ENCODE results near the gene GPR15LG.
"Not testable (repeated sequence)": the region's sequence is repeated elsewhere in the genome, so short reads cannot be mapped to it uniquely, and the experiment has no call there.

The GPR15LG gene

DNA sequence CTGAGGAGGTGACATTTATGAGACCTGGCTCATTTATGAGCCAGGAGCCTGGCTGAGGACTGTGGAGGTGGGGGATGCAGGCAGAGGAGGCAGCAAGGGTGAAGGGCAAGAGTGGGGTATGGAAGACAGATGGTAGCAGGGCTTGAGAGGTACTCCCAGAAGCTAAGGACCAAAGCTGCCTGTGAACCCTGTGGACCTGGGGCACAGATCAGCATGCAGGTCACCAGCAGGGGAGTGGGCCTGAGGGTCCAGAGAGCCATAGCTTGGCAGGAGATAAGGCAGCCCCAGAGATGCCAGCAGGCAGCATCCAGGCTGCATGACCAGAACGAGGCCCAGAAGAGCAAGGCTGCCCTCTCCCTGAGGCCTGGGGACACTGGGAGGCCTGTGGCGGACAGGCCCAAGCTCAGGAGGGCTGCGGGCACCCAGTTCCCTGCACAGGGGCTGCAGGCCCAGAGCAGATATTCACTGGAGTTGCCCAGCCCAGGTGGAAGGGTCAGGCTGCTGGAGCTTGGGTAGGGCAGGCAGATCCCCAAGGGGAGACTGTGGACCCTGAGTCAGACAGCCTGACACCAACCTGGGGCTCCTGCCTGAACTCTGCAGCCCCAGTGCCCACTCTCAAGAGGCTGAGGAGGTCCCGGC lies 3.4 kb downstream of the GPR15LG start:
- 89% methylated on average over 4 of the region's 4 CpGs for WGBS, 2 experiments
- no peaks in the 10 kb centered on the region for H3K27me3 ChIP-seq (ENCODE audit: control insufficient read depth, insufficient read depth, low read length, poor library complexity, severe bottlenecking)
- H3K36me3 ChIP-seq (ENCODE audit: control insufficient read depth, insufficient read depth, low read length), result no peaks in the 10 kb centered on the region
- no peaks in the 10 kb centered on the region for H3K4me1 ChIP-seq (ENCODE audit: control insufficient read depth, insufficient read depth, low read length)
- no peaks in the 10 kb centered on the region for H3K9me3 ChIP-seq (ENCODE audit: control insufficient read depth, low read length)
- H3K27ac ChIP-seq (ENCODE audit: insufficient read depth, low read depth, low read length, poor library complexity, severe bottlenecking), result no peak overlapping the region
- no peak overlapping the region for H3K4me3 ChIP-seq (ENCODE audit: insufficient read depth, low read depth, low read length)

DNA sequence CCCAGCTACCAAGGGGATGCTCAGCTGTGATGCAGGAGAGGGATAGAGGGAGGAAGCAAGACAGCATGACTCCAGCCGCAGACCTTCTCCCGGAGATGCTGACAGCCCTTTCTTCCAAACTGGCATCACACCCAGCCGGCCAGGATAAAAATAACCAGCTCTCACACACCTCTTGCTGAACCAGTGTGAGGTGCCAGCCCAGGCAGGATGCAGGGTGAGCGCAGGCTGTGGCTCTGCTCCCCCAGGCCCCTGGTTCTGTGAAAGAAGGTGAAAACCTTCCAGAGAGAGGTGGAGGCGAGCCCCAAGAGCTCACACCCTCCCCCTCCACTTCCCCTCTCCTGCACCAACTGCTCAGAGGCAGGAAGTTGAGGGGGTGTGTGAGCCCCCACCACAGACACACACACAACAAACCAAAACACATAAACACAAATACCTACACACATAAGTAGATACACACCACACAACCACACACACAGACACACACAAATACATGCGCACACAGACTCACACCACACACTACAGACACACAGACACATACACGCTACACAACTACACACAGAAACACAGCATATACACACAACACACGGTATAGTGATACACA lies 4.0 kb downstream of the GPR15LG start:
- Histone ChIP-seq H3K4me3 (ENCODE audit: insufficient read depth, low read depth, low read length) (no peak overlapping the region), H3K27me3 (ENCODE audit: control insufficient read depth, insufficient read depth, low read length, poor library complexity, severe bottlenecking) (no peaks in the 10 kb centered on the region), H3K9me3 (ENCODE audit: control insufficient read depth, low read length) (no peaks in the 10 kb centered on the region), H3K36me3 (ENCODE audit: control insufficient read depth, insufficient read depth, low read length) (no peaks in the 10 kb centered on the region), H3K27ac (ENCODE audit: insufficient read depth, low read depth, low read length, poor library complexity, severe bottlenecking) (no peak overlapping the region), H3K4me1 (ENCODE audit: control insufficient read depth, insufficient read depth, low read length) (no peaks in the 10 kb centered on the region)
- WGBS, 2 experiments, result 86 to 91% methylated on average over 8 of the region's 8 CpGs

DNA sequence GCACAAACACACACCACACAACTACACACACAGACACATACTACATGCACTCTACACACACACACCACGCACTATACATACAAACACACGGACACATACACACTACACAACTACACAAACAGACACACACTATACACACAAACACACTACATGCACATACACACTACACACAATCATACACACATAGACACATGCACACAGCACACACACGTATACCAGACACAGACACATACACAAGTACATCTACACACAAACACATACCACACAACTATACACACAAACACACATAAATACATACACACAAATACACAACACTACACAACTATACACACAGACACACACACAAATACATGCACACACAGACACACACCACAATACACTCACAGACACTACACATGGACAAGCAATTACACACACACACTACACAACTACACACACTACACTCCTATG lies 4.6 kb downstream of the GPR15LG start:
- 83 to 91% methylated on average over 3 of the region's 3 CpGs for WGBS, 2 experiments
- H3K27ac ChIP-seq (ENCODE audit: insufficient read depth, low read depth, low read length, poor library complexity, severe bottlenecking), result no peak overlapping the region
- no peaks in the 10 kb centered on the region for H3K9me3 ChIP-seq (ENCODE audit: control insufficient read depth, low read length)
- no peak overlapping the region for H3K4me3 ChIP-seq (ENCODE audit: insufficient read depth, low read depth, low read length)
- no peaks in the 10 kb centered on the region for H3K27me3 ChIP-seq (ENCODE audit: control insufficient read depth, insufficient read depth, low read length, poor library complexity, severe bottlenecking)
- H3K4me1 ChIP-seq (ENCODE audit: control insufficient read depth, insufficient read depth, low read length), result no peaks in the 10 kb centered on the region
- no peaks in the 10 kb centered on the region for H3K36me3 ChIP-seq (ENCODE audit: control insufficient read depth, insufficient read depth, low read length)

DNA sequence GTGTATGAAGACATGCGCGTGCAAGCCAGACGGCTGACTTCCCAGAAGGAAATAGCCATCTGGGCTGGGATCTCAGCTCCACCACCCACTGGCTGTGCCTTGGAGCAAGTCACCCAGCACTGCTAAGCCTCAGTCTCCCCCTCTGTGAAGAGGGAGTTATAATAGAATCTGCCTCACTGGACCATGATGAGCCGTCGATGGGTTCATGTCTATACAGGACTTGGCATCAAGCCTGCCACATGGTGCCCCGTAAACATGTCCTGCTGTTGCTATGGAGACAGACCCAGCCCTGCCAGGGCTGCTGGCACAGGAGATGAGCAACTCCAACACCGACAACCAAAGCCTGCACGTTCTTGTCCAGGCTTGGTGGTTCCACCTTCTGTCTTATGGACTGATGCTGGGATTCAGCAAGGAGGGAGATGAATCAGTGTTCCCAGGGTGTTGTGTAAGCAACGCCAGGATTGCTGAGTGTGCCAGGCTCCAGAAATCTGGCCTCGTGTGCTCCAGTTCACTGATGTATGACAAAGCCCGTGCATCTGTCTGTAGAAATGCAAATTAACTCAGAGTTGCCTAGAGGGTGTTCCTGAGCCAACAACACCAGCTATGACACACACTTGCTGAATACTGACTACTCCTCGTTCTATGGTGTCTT lies 5.6 kb downstream of the GPR15LG start:
- 80 to 82% methylated on average over 12 of the region's 12 CpGs for WGBS, 2 experiments
- no peaks in the 10 kb centered on the region for H3K9me3 ChIP-seq (ENCODE audit: control insufficient read depth, low read length)
- no peak overlapping the region for H3K27ac ChIP-seq (ENCODE audit: insufficient read depth, low read depth, low read length, poor library complexity, severe bottlenecking)
- H3K4me1 ChIP-seq (ENCODE audit: control insufficient read depth, insufficient read depth, low read length), result no peaks in the 10 kb centered on the region
- H3K36me3 ChIP-seq (ENCODE audit: control insufficient read depth, insufficient read depth, low read length), result no peaks in the 10 kb centered on the region
- no peak overlapping the region for H3K4me3 ChIP-seq (ENCODE audit: insufficient read depth, low read depth, low read length)
- no peaks in the 10 kb centered on the region for H3K27me3 ChIP-seq (ENCODE audit: control insufficient read depth, insufficient read depth, low read length, poor library complexity, severe bottlenecking)

DNA sequence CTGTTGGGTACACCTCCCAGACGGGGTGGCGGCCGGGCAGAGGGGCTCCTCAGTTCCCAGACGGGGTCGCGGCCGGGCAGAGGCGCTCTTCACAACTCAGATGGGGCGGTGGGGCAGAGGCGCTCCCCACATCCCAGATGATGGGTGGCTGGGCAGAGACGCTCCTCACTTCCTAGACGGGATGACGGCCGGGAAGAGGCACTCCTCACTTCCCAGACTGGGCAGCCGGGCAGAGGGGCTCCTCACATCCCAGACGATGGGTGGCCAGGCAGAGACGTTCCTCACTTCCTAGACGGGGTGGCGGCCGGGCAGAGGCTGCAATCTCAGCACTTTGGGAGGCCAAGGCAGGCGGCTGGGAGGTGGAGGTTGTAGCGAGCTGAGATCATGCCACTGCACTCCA lies 6.8 kb downstream of the GPR15LG start:
- not testable (repeated sequence) for H3K27me3 ChIP-seq (ENCODE audit: control insufficient read depth, insufficient read depth, low read length, poor library complexity, severe bottlenecking); H3K9me3 ChIP-seq (ENCODE audit: control insufficient read depth, low read length); H3K36me3 ChIP-seq (ENCODE audit: control insufficient read depth, insufficient read depth, low read length); H3K4me3 ChIP-seq (ENCODE audit: insufficient read depth, low read depth, low read length); H3K4me1 ChIP-seq (ENCODE audit: control insufficient read depth, insufficient read depth, low read length); H3K27ac ChIP-seq (ENCODE audit: insufficient read depth, low read depth, low read length, poor library complexity, severe bottlenecking)
- WGBS, 2 experiments, result 90 to 93% methylated on average over 17 to 21 of the region's 22 CpGs

DNA sequence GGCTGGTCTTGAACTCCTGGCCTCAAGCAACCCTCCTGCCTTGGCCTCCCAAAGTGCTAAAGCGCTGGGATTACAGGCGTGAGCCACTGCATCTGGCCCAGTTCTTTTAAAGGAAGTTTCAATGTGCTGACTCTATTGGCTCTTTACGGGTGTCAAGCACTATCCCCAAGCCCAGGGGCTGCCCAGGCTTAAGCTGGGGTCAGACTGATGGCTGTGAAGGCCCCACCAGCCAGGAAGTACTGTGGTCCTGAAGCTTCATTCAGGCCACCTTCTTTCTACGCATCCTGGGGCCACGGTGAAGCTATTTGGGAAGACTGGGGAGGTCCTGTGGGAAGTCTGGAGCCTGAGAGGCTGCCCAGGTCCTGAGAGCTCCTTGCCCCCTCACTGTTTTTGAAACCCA lies 8.0 kb downstream of the GPR15LG start:
- Histone ChIP-seq H3K4me3 (ENCODE audit: insufficient read depth, low read depth, low read length) (no peak overlapping the region), H3K36me3 (ENCODE audit: control insufficient read depth, insufficient read depth, low read length) (no peaks in the 10 kb centered on the region), H3K9me3 (ENCODE audit: control insufficient read depth, low read length) (no peaks in the 10 kb centered on the region), H3K27ac (ENCODE audit: insufficient read depth, low read depth, low read length, poor library complexity, severe bottlenecking) (no peak overlapping the region), H3K4me1 (ENCODE audit: control insufficient read depth, insufficient read depth, low read length) (no peaks in the 10 kb centered on the region), H3K27me3 (ENCODE audit: control insufficient read depth, insufficient read depth, low read length, poor library complexity, severe bottlenecking) (no peaks in the 10 kb centered on the region)
- 94 to 96% methylated on average over 5 of the region's 5 CpGs for WGBS, 2 experiments

DNA sequence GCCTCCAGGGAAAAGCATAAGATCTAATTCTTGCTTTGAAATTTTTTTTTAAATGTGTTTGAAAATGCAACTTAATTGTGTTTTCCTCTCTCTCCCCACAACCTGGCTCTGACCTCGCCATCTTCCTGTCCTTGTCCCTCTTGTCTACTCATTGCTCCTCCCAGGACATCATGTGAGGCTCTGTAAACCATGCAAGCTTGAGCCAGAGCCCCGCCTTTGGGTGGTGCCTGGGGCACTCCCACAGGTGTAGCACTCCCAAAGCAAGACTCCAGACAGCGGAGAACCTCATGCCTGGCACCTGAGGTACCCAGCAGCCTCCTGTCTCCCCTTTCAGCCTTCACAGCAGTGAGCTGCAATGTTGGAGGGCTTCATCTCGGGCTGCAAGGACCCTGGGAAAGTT lies 10.9 kb downstream of the GPR15LG start:
- Histone ChIP-seq H3K4me1 (ENCODE audit: control insufficient read depth, insufficient read depth, low read length) (no peaks in the 10 kb centered on the region), H3K9me3 (ENCODE audit: control insufficient read depth, low read length) (no peaks in the 10 kb centered on the region), H3K36me3 (ENCODE audit: control insufficient read depth, insufficient read depth, low read length) (no peaks in the 10 kb centered on the region), H3K4me3 (ENCODE audit: insufficient read depth, low read depth, low read length) (no peak overlapping the region), H3K27ac (ENCODE audit: insufficient read depth, low read depth, low read length, poor library complexity, severe bottlenecking) (no peak overlapping the region), H3K27me3 (ENCODE audit: control insufficient read depth, insufficient read depth, low read length, poor library complexity, severe bottlenecking) (no peaks in the 10 kb centered on the region)
- 89 to 90% methylated on average over 4 of the region's 4 CpGs for WGBS, 2 experiments

DNA sequence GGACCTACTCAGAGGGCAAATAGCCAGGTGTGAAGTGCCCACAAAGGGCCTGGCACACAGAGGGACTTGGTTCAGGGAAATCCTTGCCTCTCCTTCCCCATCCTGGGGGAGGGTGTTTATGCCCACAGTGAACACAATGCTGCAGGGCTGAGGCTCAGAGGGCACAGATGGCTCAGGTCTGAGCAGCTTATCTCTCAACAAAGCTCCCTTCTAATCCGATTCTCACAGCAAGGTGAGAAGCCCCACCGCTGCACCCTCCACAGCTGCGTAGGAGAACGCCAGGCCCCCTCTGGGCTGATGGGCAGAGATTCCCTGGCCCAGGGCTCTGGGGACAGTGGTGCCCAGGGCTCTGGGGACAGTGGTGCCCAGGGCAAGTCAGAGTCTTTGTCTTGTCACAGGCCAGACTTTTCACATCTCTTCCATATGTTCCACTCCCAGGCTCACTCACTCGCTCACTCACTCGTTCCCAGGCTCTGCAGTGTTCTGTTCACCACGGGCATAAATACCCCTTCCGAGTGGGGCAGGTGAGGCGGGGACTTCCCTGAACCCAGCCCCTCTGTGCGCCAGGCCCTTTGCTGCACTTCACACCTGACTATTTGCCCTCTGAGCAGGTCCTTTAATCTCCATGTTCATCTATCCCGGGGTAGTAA lies 12.1 kb downstream of the GPR15LG start:
- WGBS, 2 experiments, result 83 to 86% methylated on average over 11 of the region's 11 CpGs
- H3K27ac ChIP-seq (ENCODE audit: insufficient read depth, low read depth, low read length, poor library complexity, severe bottlenecking), result no peak overlapping the region
- H3K36me3 ChIP-seq (ENCODE audit: control insufficient read depth, insufficient read depth, low read length), result no peaks in the 10 kb centered on the region
- no peaks in the 10 kb centered on the region for H3K27me3 ChIP-seq (ENCODE audit: control insufficient read depth, insufficient read depth, low read length, poor library complexity, severe bottlenecking)
- H3K4me1 ChIP-seq (ENCODE audit: control insufficient read depth, insufficient read depth, low read length), result no peaks in the 10 kb centered on the region
- no peak overlapping the region for H3K4me3 ChIP-seq (ENCODE audit: insufficient read depth, low read depth, low read length)
- no peaks in the 10 kb centered on the region for H3K9me3 ChIP-seq (ENCODE audit: control insufficient read depth, low read length)

DNA sequence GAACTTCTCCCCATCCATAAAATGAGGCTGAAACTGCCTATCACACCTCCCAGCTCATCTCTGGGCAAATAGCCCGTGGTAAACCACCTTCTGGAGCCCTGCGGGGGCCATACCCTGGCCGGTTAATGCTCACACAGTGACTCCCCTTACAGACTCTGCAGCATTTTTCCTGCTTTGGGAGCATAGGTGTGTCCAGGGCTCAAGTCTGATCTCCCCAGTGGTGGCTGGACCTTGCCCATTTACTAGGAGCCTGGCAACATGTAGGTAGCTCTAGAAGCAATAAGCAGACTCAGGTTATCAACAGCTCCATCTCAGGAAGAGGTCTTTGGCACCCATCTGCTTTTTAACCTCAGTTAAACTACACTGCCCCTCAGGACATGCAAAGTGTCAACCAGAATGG lies 15.2 kb downstream of the GPR15LG start:
- H3K27me3 ChIP-seq (ENCODE audit: control insufficient read depth, insufficient read depth, low read length, poor library complexity, severe bottlenecking), result peaks cover 28% of the 10 kb centered on the region
- no peaks in the 10 kb centered on the region for H3K9me3 ChIP-seq (ENCODE audit: control insufficient read depth, low read length)
- H3K36me3 ChIP-seq (ENCODE audit: control insufficient read depth, insufficient read depth, low read length), result no peaks in the 10 kb centered on the region
- H3K27ac ChIP-seq (ENCODE audit: insufficient read depth, low read depth, low read length, poor library complexity, severe bottlenecking), result no peak overlapping the region
- H3K4me3 ChIP-seq (ENCODE audit: insufficient read depth, low read depth, low read length), result no peak overlapping the region
- no peaks in the 10 kb centered on the region for H3K4me1 ChIP-seq (ENCODE audit: control insufficient read depth, insufficient read depth, low read length)
- 79 to 82% methylated on average over 3 of the region's 3 CpGs for WGBS, 2 experiments

DNA sequence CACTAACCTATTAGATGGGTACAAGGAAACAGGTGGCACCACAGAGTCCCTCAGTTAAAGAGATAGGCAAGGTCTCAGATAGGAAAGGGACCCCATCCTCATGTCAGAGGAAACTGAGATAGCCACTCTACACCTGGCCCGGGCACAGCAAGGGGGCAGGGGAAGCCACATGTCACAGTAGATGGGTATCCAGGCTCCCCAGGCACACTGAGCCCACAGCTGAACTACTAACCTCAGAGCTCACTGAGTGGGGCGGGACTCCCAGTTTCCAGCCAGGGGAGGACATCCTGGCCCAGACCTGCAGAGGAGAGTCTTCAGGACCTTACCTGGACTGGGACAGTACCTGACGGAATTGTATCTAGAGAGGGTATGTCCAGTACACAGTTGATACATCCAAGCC lies 17.0 kb downstream of the GPR15LG start:
- Histone ChIP-seq H3K4me1 (ENCODE audit: control insufficient read depth, insufficient read depth, low read length) (no peaks in the 10 kb centered on the region), H3K27ac (ENCODE audit: insufficient read depth, low read depth, low read length, poor library complexity, severe bottlenecking) (no peak overlapping the region), H3K9me3 (ENCODE audit: control insufficient read depth, low read length) (no peaks in the 10 kb centered on the region), H3K27me3 (ENCODE audit: control insufficient read depth, insufficient read depth, low read length, poor library complexity, severe bottlenecking) (peaks cover 47% of the 10 kb centered on the region), H3K36me3 (ENCODE audit: control insufficient read depth, insufficient read depth, low read length) (no peaks in the 10 kb centered on the region), H3K4me3 (ENCODE audit: insufficient read depth, low read depth, low read length) (no peak overlapping the region)
- WGBS, 2 experiments, result 87 to 92% methylated on average over 3 of the region's 3 CpGs

All from ectodermal cell (in vitro differentiated cells).